NCI-H526 (cell line): ENCODE results near the gene CPEB3.
"Not testable (repeated sequence)": the region's sequence is repeated elsewhere in the genome, so short reads cannot be mapped to it uniquely, and the experiment has no call there.

Experiments
- DNase-seq, 2 experiments: peaks; one replicate each; lab custom pipeline; 2025; lab: John Stamatoyannopoulos, UW

The CPEB3 gene

DNA sequence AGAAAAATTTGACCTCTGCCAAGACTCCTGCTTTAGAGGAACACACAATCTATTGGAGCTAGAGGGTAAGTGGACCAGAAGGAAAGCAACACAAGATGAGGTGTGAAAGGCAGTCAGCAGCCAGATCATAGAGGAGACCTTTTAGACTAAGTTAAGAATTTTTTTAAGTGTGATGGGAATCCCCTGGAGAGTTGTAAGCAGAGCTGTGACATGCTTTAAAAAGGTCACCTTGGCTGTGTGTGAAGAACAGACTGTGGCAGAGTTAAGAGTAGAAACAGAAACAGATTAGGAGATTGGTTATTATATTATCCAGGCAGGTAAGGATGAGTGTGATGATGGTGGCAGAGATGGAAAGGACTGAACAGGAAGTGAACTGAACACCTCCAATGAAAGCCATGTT lies 23.5 kb downstream of the CPEB3 start:
- DNase-seq = no peak

DNA sequence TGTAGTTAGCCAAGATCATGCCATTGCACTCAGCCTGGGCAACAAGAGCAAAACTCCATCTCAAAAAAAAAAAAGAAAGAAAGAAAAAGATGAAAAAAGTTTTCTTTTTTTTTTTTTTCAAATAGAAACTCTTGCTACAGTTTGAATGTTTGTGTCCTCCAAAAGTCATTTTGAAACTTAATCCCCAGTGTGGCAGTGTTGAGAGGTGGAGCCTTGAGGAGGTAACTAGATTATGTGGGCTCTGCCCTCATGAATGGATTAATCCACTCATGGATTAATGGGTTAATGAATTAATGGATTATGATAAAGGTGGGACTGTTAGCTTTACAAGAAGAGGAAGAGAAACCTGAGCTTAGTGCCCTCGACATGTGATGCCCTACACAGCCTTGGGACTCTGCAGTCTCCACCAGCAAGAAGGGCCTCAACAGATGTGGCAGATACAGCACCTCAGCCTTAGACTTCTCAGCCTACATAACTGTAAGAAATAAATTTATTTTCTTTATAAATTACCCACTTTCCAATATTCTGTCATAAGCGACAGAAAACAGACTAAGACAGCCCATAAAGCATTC lies 25.1 kb downstream of the CPEB3 start:
- no peak for DNase-seq

DNA sequence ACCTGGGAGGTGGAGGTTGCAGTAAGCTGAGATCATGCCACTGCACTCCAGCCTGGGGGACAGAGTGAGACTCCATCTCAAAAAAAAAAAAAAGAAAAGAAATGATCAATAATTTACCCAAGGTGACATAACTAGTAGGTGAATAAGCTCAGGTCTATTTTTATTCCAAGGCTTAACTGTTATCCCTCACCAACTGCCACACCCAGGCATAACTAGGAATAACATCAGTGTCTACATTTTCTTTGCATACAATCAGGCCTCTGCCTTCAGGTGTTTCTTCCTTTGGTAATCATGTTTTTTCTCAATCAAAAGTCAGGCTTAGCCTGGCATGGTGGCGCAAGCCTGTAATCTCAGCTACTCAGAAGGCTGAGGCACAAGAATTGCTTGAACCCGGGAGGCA lies 26.6 kb downstream of the CPEB3 start:
- no peak for DNase-seq

DNA sequence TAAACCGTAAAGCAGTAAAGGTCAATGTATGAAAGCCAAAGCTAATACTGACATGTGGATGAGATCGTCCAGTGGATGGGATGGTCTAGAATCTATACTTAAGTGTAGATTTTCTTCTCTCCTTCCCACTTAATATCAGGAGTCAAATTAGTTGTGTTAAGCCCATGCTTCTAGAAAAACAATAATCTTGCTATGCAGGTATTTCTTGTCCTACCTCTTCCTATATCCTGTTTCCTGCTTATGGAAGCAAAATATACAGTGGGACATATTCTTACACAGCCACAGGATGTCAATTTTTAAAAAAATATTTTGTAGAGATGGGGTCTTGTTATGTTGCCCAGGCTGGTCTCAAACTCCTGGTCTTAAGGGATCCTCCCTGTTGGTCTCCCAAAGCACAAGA lies 27.5 kb downstream of the CPEB3 start:
- no peak for DNase-seq

DNA sequence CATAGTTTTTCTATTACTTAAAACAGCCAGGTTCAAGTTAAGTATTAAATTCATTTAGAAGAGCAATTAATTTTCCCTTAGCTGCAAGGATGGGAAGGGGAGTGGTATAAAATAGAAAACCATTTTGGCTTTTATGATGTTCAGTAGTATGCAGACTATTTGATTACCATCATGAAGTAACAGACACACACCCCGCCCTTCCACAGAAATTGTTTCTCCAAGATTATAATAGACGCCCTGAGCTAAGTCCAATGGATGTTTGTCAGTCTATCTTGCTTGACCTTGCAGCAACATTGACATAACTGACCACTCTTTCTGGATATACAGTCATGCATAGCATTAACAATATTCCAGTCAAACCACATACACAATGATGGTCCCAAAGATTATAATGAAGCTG lies 42.3 kb downstream of the CPEB3 start:
- DNase-seq = no peak

DNA sequence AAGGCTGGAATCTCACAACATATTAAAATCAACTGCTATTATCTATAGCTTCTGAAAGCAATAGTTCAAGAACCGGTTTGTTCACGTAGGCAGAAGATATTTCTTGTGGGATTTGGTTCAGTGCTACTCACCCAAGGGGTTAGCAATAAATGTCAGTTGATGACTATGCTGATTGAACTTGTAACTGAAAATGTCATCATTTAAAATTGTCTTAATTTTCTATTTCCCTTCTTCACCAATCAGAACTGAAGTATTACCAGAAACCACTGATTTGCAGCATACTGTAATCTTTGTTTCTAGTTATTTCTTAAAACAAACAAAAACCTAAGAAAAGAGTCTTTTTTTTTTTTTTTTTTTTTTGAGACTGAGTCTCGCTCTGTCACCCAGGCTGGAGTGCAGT lies 46.1 kb downstream of the CPEB3 start:
- no peak for DNase-seq

DNA sequence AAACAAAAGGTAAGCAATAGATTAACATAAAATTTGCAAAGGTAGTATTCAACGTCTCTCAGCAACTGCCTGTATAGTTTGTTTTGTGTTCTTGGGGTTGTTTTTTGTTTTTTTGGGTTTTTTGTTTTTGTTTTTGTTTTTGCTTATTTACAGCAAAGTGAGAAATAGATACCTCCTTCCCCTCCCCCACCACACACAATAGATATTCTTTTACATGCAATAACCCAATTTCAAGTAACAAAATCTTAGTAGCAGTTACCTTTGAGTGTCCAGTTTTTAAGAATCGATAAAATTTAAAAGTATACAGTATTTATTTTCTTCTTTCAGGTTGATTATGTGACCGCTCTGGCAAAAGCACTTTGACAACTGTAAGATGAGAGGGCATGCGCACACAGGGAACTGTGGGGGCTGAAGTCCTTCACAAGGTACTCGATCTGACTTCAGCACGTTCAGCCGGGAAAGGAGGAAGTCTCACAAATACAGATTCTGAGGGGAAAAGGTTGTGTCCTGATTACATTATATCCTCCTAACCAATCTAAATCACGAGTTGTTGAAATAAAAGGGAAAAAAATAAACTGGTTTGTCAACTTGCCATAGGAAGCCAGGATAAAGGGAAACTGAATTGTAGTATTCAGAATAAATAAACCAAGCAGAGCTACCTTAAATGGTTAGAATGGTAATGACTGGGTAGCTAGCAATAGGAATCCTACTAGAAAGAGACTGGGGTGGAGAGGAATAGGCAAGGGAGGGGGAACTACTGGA lies 47.8 kb downstream of the CPEB3 start:
- DNase-seq = peak; percentile 69 to 77

DNA sequence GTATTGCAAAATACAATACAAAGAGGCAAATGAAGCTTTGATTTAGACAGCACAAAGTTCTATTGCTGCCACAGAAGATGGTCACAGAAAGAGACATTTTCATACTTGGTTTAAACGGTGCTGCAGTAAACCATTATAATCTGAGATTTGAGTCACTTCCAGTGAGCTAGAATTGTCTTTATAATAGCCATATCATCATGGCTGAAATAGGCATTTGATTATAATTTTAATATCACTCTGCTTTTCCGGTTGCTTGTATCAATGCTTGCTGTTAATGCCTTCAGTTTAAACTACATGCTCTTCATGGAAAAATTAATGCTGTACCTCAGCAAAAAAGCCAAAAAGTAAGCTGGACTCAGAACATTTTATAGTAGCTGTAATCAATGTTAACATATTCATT lies 48.5 kb downstream of the CPEB3 start:
- no peak for DNase-seq

DNA sequence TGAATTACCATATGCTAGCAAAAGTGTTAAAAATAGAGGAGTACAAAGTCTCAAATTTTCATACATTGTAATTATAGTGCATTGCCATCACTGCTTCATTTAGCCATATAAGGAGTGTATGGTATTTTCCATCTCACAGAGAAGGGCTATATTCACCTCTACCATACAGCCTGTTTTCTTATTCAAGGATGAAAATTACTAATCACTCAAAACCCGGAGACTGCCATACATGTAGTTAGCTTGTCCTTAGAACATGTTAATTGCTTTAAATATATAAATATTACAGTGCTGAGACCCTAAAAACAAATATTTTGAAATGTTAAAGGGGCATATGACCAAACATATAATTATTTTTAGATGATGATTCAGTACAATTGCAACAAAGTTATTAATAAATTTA lies 49.4 kb downstream of the CPEB3 start:
- DNase-seq = no peak

DNA sequence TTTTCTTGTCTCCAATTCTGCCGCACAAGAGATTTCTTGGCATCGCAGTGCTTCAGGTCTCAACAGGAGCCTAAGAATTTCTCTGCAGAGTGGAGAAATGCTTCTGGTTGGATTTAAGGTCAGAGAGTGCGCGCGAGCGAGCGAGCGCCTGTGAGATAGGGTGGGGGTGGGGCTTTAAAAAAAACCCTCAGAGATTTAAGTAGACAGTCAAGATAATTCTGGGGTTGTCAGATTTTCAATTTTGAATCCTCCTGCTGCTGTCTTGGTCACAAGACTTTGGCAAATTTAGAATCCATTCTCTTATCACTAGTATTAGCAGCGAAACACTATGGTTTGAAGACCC lies 49.7 kb downstream of the CPEB3 start:
- DNase-seq = peak; percentile 20 to 44

DNA sequence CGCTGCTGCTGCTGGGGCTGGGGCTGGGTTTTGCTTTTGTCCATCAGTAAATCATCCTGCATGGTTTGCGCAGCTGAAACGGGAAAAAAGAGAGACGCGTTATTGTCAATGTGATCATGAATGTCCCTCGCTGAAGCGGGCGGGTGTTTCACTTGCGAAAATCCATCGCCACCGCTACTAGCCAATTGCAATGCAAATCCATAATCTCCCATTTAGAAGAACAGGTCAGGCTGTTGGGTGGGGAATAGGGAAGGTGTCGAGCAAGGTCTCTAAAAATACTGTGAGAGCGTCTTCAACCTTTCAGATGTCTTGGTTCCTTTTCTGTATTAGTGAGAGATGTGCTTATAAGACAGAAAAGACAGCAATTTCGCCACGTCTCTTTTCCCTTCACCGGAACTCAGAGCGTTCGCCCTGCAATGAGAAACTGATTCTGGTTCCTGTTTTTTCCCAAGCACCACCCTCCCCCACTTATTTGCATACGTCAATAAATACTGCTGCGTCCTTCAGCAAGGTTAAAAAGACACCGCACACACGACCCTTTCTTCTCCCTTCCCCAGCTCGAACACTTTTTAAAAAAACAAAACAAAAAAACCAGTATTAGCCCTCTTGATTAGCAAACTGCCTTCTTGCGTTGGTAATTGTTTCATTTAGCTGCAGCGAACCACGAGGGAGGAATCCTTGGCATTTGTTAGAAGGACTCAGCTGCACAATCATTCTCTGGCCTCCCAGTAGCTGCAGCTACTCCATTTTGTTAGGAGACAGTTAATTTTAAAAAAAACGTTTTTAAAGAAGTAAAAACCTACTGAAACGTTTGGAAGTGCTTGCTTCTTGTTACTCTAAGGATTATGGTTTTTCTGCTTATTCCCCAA lies 50.4 kb downstream of the CPEB3 start:
- DNase-seq = peak; percentile 88 to 89

DNA sequence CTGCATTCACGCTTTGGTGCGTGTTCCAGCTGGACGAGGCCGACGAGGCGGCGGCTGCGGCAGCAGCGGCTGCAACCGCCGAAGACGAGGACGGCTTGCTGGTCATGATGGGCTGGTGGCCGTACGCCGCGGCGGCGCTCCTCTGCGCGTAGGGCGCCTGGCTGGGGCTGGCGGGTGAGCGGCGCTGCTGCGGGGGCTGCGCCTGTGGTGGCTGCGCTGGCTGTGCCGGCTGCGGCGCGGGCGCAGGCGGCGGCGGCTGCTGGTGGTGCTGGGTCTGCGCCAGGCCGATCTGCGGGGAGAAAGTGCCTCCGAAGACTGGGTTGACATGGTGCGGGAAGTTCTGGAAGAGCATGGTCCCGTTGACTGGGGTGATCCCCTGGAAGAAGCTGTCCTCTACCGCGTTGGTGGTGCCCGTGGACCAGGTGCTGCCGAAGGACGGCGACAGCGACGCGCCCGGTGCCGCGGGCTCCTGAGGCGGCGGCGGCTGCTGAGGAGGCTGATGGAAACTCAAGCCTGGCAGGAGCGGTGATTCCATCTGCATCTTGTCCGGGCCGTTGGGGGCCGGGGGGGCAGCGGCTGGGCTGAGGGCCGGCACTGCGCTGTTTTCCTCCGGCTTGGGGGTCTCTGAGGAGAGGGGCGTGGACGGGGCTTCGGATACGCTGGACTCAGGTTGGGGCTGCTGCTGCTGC lies 51.1 kb downstream of the CPEB3 start:
- peak in 1 of 2 experiments; percentile 60 for DNase-seq

DNA sequence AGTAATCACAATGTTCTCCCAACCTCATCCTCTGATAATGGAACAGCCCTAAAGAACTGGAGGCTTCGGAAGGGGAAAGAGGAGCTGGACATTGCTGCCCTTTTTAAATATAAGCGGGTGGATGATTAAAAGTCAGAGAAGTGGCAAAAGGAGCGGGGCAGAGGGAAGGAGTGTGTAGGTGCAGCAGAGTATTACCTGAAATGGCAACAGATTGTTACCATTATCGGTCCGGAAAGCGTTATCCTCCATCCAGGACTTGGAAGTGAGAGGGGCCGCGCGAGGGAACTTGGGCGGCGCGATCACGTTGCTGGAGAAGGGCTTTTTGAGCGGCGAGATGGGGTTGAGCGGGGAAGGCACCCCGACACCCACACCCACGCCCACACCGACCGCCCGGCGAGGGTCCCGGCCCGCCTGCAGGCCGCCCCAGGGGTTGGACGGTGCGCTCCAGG lies 51.7 kb downstream of the CPEB3 start:
- DNase-seq = peak in 1 of 2 experiments; percentile 57

DNA sequence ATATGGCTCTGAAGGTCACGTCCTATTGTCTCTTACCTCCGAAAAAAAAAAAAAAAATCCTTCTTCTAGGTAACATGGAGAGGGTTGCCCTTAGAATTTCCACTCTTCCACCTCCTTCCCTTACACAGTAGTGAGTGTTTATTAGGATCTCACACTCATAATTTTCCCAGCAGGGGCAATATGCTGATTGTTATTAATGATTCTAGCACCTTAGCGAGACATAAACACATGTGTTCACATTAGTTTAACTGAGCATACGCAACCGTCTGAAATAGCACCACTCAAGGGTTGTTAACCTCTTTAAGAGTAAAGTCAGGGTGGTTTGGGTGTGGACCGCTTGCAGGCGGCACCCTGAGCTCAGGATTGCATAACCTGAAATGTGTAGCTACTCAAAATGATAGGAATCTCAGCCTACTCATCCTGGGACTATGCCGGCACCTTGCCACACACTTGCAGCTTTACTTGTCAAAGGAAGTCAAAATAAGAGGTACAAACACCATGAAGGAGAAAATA lies 52.2 kb downstream of the CPEB3 start:
- DNase-seq = peak; percentile 29 to 44

DNA sequence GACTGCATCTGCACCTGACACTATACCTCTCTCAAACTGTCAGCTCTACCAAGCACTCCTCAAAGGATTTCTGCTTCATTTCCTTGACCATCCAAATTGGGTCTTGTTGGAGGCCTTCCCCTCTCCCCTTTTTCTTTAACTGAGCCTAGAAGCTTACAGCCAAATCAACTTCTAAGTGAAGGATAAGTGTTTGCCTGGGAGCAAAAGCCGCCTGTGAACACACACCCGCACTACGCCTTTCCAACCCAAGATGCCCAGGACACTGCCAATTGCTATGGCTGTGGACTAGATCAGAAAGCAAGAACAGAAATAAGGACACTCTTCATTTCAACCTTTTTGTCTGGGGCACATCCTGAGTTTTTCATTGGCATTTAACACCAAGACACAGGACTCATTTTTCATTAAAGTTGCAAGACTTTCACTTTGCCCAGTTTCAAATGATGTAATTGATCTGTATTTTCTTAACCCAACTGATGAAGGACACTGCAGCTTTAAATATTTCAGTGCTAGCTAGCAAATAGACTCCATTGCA lies 52.8 kb downstream of the CPEB3 start:
- DNase-seq = peak; percentile 28 to 44

DNA sequence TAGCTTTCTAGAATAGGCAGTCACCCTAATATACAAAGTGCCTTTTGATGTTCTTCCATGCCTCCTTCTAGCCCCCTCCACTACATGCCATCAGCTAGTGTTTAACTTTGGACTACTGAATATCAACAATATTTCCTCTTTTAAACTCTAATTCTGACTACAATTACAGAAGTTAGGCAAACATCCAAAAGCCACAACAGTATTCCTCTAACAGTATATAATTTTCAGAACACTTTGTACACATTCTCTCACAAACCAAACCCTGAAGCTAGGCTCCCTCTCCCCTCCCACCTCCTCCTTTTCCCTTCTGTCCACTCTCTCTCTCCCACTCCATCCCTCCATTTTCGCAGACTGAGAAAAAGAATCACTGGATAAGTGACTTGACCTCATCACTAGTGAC lies 59.7 kb downstream of the CPEB3 start:
- no peak for DNase-seq

DNA sequence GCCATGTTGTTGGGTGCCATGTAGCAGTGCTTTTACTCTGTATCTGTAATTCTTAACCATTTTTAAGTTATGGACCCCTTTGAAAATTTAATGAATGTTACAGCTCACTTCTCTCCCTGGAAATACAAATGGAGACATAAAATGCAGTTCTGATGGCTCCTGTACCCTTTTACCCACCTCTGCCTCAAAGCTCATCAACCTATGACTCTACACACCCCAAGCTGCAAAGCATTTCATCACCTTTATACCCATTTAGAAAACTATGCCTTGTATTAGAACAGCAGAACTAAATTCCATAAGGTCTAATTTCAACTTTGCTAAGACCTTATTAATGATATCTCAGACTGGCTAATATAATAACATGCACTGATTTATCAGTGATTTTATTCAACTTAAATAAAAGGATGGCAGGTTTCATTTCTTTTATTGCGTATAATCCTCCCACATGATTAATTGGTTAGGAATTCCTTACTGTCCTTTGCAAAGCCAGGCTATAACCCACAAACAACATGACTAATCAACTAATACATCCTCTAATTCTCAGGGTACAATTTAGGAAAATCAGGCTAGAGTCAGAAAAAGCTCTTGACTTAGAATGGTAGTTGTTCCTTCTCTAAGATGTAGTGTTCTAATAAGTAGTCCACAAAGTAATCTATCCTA lies 68.1 kb downstream of the CPEB3 start:
- no peak for DNase-seq

DNA sequence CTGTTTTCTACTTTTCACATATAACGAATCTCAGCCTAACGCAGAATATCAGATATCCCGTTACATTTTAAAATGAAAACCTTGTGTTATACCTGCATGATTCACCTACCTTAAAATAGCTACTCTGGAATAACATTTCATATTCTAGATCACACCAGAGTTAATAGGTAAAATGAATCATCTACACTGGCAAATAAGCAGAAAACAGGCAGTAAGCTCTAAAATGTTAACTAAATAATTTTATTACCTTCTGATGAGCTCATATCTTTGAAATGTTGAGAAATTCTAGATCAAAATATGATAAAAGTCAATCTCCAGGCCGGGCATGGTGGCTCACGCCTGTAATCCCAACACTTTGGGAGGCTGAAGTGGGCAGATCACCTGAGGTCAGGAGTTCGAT lies 71.3 kb downstream of the CPEB3 start:
- DNase-seq = no peak

DNA sequence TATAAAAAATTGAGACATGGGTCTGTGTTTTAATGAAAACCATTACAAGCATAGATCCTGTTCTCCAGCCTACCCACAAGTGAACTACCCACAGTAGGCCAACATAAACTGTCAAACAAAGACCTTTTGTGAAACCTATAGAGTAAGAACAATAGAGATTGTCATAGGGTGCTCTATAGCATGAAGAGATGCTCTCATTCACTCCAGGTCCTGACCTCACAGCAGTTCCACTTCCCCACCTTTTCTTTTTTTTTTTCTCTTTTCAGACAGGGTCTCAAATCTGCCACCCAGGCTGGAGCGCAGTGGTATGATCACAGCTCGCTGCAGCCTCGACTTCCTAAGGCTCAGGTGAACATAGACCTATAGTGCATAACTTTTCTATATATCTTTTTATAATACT lies 72.3 kb downstream of the CPEB3 start:
- no peak for DNase-seq

DNA sequence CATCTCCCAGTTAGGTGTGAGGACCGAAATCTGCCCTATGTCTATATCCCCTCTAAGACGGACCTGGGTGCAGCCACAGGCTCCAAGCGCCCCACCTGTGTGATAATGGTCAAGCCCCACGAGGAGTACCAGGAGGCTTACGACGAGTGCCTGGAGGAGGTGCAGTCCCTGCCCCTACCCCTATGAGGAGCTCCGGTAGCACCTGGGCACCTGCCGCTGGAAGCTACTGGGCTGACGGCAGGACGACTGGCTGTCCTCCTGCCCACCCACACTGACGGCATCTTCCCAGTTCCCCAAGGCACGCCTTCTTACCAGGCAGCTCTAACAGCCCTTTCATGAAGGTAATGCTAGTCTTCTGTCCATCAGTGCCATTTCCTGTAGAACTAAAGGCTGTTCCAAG lies 74.3 kb downstream of the CPEB3 start:
- DNase-seq = not testable (repeated sequence)

DNA sequence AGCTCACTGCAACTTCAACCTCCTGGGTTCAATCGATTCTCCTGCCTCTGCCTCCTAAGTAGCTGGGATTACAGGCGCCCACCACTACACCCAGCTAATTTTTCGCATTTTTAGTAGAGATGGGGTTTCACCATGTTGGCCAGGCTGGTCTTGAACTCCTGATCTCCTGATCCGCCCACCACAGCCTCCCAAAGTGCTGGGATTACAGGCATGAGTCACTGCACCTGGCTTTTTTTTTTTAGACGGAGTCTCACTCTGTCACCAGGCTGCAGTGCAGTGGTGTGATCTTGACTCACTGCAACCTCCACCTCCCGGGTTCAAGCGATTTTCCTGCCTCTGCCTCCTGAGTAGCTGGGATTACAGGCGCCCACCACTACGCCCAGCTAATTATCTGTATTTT lies 75.7 kb downstream of the CPEB3 start:
- not testable (repeated sequence) for DNase-seq
